ENCODE results near the gene PDIA5.
A peak's percentile ranks its signal among the peaks of the same experiment; 100 is the strongest.

PDIA5 gene

DNA sequence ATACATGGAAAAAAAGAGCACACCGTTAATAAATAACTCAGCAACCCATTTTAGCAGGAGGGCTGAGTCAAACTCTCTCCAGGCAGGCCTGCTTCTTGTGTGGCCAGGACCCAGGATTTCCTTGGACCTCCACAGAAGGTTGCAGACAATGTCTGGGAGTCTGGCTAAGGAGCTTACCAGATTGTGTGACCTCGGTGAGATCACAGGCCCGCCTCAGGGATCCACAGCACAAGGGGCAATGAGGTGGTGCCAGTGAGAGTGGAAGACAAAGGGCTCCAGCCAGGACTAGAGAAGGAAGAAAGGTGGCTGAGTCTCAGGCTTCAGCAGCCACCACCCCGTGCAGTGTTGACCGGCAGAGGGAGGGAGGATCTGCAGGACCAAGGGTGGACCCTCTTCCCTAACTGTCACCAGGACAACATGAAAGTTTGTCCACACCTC is 102.7 kb downstream of the PDIA5 start:
- DNase-seq (ENCODE audit: low spot score): no peak

DNA sequence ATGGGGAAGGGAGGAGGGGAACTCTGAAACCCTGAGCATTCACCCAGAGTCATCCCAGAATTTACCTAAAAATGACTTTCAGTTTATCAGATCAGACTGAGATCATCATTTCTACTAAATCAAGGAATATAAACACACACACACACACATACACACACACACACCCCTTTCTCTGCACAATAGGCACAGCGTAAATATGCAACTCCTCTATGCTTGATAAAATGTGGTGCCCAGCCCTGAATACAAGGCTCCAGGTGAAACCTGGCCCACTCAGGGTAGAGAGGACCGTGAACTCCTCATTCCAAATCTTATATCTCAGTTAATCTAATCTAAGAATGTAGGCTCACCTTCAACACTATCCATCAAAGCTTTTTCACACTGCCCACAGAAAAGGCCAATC is 103.1 kb downstream of the PDIA5 start:
- no peak for DNase-seq (ENCODE audit: low spot score)

DNA sequence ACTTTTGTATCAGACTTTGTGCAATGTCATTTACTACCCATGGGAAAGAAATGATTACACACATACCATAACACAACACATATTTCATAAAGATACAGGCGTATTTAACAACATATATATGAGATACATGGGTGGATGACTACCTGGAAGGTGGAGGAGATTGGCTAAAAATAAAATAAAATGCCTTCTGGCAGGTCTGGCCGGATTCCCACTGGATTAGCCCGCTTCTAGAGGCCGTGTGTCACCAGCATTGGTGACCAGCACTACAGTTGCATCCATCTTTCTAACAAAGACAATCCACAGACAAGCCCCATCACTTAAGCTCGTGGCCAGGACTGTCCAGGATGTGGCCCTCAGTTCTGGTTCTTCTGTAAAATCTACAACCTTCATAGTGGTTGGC is 114.0 kb downstream of the PDIA5 start:
- DNase-seq (ENCODE audit: low spot score): no peak

DNA sequence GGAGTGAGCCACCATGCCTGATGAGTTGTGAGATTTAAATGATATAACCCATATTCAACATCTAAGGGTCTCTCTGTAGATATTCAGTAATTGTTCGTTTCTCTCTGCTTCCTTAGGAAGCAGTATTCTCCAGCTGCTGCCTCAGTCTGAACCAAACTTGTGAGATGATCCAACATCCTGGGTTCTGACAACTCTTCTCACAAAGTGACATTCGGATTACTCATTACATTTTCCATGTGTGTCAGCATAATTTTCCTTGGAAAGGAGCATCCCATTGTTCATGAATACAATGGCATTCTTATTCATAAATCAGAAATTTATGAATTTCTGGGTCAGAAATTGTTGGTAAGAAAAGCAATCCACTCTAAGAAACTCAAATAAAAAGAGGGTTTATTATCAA is 119.9 kb downstream of the PDIA5 start:
- peak; percentile 15 for DNase-seq (ENCODE audit: low spot score)

DNA sequence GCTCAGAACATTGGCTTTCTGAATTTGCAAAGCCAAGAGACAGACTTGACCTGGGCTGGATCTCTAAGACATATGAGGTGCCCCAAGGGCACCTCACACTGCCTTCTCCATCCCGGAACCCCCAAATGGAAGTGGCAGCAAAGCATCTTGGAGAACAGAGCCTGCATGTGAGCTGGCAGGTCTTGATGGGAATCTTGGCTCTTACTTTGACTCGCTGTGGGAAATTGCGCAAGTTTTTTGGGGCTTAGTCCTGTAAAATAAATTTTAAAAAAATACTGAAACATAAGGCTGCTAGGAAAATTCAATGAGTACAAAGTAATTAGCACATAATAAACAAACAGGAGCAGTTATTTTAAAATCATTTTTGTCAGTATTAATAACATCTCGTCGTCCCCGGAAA is 121.2 kb downstream of the PDIA5 start:
- DNase-seq (ENCODE audit: low spot score): no peak

DNA sequence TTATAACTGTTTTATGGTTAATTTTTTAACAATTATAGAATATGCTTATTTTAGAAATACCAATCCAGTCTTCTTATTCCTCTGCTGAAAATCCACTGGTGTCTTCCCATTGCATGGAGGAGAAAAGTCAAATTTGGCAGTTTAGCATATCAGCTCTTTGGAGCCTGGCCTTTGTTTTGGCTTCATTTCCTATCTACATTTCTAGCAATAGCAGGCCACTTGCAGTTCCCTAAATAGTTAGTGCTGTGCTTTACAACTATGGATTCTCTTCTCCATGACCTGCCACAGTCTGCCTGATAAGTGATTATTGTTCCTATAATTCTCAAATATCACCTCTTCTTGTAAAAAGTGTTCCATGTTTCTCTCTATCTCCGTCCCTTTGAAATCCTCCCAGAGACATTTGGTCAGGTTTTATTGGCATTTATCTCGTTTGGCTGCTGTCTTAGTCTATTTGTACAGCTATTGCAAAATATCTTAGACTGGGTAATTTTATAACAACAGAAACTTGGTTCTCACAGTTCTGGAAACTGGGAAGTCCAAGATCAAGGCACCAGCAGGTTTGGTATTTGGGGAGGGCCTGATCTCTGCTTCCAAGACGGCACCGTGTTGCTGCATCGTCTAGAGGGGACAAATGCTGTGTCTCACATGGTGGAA is 126.8 kb downstream of the PDIA5 start:
- no peak for DNase-seq (ENCODE audit: low spot score)

DNA sequence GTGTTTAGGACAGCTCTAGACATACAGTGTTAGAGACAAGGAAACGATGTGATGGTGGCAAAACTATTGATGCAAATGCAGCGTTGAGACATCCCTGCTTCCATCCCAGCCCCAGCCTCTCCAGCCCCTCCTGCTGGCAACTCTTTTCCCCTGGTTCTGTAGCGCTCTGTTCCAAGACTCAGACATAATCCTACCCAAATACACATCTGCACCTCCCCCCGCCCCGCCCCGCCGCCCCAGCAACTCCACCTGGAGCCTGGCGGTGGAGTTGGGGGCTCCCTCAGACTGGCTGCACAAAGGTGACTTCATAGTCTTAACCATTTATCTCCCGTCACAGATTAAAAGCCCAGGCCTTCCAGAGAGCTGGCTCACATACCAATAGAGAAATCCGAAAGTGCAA is 127.7 kb downstream of the PDIA5 start:
- DNase-seq (ENCODE audit: low spot score): no peak

DNA sequence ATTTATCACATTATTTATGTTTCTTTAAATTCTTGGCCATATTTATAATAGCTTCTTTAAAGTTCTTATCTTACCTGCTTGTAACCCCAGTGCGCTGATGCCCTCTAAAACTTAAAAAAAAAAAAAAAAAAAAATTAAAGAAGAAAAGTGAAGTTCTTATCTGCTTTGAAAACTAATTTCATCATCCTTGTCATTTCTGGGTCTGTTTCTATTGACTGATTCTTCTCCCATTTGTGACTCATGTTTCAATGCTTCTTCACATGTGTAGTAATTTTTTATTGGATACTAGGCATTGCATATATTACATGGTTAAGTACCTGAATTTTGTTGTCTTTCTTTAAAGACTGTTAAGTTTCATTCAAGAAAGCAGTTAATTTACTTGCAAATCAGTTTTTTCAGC is 131.5 kb downstream of the PDIA5 start:
- no peak for DNase-seq (ENCODE audit: low spot score)

DNA sequence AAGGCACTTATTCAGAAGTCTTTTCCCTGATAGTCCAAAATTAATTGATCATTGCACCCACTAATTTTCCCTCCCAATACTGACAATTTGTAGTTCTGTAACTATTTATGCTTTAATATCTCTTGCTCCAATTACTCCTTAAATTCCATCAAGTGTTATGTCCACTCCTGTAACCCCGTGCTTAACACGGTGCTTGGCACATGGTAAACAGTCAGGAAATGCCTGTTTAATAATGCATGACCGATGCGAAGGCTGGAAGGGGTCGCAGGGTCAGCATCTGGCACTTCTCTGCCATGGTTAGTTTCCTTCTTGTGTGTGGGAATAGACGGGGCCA is 134.4 kb downstream of the PDIA5 start:
- peak; percentile 3 for DNase-seq (ENCODE audit: low spot score)

DNA sequence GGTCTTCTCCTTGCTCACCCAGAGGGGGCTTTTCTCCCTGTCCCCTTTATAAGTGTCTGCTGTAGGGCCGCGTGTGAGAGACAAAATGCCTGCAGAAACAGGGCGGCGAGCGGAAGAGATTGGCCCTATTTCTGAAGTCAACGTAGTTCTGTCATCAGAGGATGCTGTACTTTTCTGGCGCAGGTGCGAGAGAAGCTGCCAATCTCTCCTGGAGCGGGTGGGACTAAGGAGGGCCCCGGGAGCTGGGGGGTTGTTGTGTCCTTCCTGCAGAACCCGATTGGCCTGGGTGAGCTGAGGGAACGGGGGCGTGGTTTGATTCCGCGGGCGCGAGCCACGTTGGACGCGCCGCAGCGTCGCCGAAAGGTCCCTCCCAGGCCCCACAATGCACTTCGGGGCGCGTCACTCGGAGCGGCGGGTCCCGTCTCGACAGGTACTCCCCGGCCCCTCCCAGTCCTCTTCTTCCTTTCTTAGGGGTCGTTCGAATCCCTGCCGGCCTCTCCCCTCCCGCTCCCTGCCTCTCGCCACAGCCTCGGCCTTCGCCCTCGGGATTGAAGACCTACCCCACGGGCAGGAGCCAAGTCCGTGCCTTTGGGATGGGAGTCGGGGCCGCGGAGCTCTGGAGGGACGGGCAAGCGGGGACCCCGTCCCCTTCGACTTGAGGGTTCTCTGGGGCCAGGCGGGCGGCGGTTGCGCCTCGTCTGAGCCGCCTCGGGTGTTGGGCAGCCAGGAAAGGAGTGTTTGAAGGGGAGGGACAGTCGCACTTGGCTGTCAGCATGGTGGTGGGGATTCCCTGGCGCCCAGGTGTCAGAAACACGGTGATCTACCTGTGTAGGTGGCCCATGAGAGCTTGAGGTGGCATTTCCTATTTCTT is 135.0 kb downstream of the PDIA5 start, which contains the start of gene SEC22A:
Gene SEC22A, plus strand, starts transcription at position 387 of the 871 bp plus-strand sequence. CDS start 7,275 bp downstream, outside the sequence.
- peak; percentile 94 for DNase-seq (ENCODE audit: low spot score)

DNA sequence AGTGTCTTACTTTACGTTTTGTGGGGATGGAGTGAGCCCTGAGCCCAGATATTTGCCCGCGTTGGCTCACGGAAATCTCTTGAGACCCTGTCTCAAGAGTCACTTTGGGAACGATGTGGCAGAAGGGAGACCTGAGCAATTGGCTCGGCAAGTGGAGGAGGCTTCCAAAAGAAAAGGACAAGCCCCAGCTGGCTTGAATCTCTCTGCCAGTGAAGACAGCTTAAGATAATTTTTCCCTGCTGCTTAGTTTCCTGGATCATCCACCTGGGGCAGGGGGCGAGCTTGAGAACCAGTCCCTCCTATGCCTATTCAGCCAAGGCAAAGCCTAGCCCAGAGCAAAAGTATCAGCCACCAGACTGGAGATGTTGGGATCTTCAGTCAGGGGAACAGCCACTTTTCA is 135.6 kb downstream of the PDIA5 start:
- DNase-seq (ENCODE audit: low spot score): no peak

Data from putamen (tissue), 1 donor.